ENCODE data around the gene CLIP1.

GRCh38 chr12:122435186-122435585 is 12.7 kb upstream of the CLIP1 start:
- no peak for TF ChIP-seq EZH2 (IDR thresholded peaks at IDR 0.05; ENCODE audit: insufficient read depth, poor library complexity, severe bottlenecking)
- no peak for TF ChIP-seq EZH2phosphoT487 (IDR thresholded peaks at IDR 0.05; ENCODE audit: insufficient read depth, low read depth)
